Frontal cortex (tissue), 4 donors: ENCODE results near the gene DYRK1A. TPM values are rescaled to one million over a fixed set of nuclear protein-coding genes. Genes with fewer than 3 reads are reported as not detected.

Source experiments
- DNase-seq, 2 donors: peaks; one replicate each; pipeline ENCODE4 v3.0.0; 2012; ENCODE audit warnings: low spot score in 2 of 2
- FAIRE-seq: peaks from 2 replicates; lab custom pipeline; 2012; peaks lifted over from hg19 to GRCh38; lab: Jason Lieb, UNC
- total RNA-seq: library from RNA; depleted of rRNA; stranded (reverse); fragments of >200 nt; gene quantifications from one replicate; pipeline ENCODE4 v1.2.3, GENCODE V29; 2014
- donor health status: control.
- donor health status: control.
- donor health status: control.

The DYRK1A gene
- total RNA-seq, 1 donor from 2014 or later = 172 TPM

GRCh38 chr21:37413553-37414291 lies 47.1 kb downstream of the DYRK1A start:
- no peak for DNase-seq
- no peak for FAIRE-seq

- DNase-seq (no peak), FAIRE-seq (no peak)
Observed at GRCh38 chr21:37414292-37415253, 48.0 kb downstream of the DYRK1A start.

- DNase-seq (no peak), FAIRE-seq (no peak)
Observed at GRCh38 chr21:37415939-37416338, 49.4 kb downstream of the DYRK1A start.

GRCh38 chr21:37416914-37417313 lies 50.3 kb downstream of the DYRK1A start:
- FAIRE-seq = no peak
- DNase-seq = no peak

GRCh38 chr21:37419228-37419906 lies 52.8 kb downstream of the DYRK1A start:
- DNase-seq (no peak), FAIRE-seq (no peak)

- peak; percentile 47 for FAIRE-seq
Observed at GRCh38 chr21:37421306-37421705, 54.7 kb downstream of the DYRK1A start.

GRCh38 chr21:37422382-37422781 lies 55.8 kb downstream of the DYRK1A start:
- DNase-seq (no peak), FAIRE-seq (no peak)

More at GRCh38 chr21:37421306-37421705, 54.7 kb downstream of the DYRK1A start:
- DNase-seq = no peak

- FAIRE-seq (no peak), DNase-seq (no peak)
Observed at GRCh38 chr21:37423103-37423502, 56.5 kb downstream of the DYRK1A start.

GRCh38 chr21:37424396-37424795 lies 57.8 kb downstream of the DYRK1A start:
- FAIRE-seq = no peak

GRCh38 chr21:37425001-37425400 lies 58.4 kb downstream of the DYRK1A start:
- DNase-seq = no peak
- FAIRE-seq = no peak

More at GRCh38 chr21:37424396-37424795, 57.8 kb downstream of the DYRK1A start:
- no peak for DNase-seq

GRCh38 chr21:37425684-37426083 lies 59.1 kb downstream of the DYRK1A start:
- no peak for DNase-seq
- FAIRE-seq = no peak

GRCh38 chr21:37427221-37427620 lies 60.6 kb downstream of the DYRK1A start:
- DNase-seq (no peak), FAIRE-seq (no peak)

- DNase-seq = no peak
- no peak for FAIRE-seq
Observed at GRCh38 chr21:37429356-37429755, 62.8 kb downstream of the DYRK1A start.

GRCh38 chr21:37430184-37430821 lies 63.7 kb downstream of the DYRK1A start:
- no peak for DNase-seq

GRCh38 chr21:37431243-37431642 lies 64.7 kb downstream of the DYRK1A start:
- DNase-seq (no peak), FAIRE-seq (no peak)

More at GRCh38 chr21:37430184-37430821, 63.7 kb downstream of the DYRK1A start:
- no peak for FAIRE-seq

GRCh38 chr21:37432710-37433455 lies 66.3 kb downstream of the DYRK1A start:
- FAIRE-seq (peak; percentile 34), DNase-seq (no peak)

GRCh38 chr21:37433456-37433840 lies 66.9 kb downstream of the DYRK1A start:
- FAIRE-seq = no peak

GRCh38 chr21:37435120-37435519 lies 68.5 kb downstream of the DYRK1A start:
- FAIRE-seq (peak; percentile 97), DNase-seq (peak; percentile 48 to 53)

More at GRCh38 chr21:37433456-37433840, 66.9 kb downstream of the DYRK1A start:
- DNase-seq = no peak

- DNase-seq (no peak), FAIRE-seq (no peak)
Observed at GRCh38 chr21:37435711-37436110, 69.1 kb downstream of the DYRK1A start.
